AG04450 (cell line): ENCODE measurements around the gene EIF3F. TPM values are rescaled to one million over a fixed set of nuclear protein-coding genes. Genes with fewer than 3 reads are reported as not detected.

Experiments
- CTCF ChIA-PET: fragments of 300-600, 350-600 bp; formaldehyde crosslinking; extraction: SDS; loops from one replicate; lab custom pipeline; 2022; ENCODE audit warnings: antibody characterized with exemption, inconsistent platforms; lab: Charles Lee
- POLR2A ChIA-PET: fragments of 350-600 bp; formaldehyde crosslinking; extraction: SDS; loops from one replicate; lab custom pipeline; 2021; ENCODE audit warnings: antibody characterized with exemption, inconsistent platforms; lab: Yijun Ruan, JAX
- DNase-seq: peaks from one replicate; pipeline ENCODE4 v3.0.0-alpha.2; 2011; ENCODE audit warnings: low read depth, low spot score
- H3K27ac ChIP-seq: one replicate; pipeline ENCODE4 v1.5.1; 2012; ENCODE audit warnings: low read depth, low read length, control low read depth
- H3K27me3 ChIP-seq: one replicate; pipeline ENCODE4 v1.6.0; 2012; ENCODE audit warnings: low read length; ENCODE audit not compliant: control insufficient read depth, insufficient read depth
- H3K4me3 ChIP-seq: 2 replicates; pipeline ENCODE4 v1.5.1; 2011; ENCODE audit warnings: mild to moderate bottlenecking, low read depth, low read length, control low read depth
- H3K9me3 ChIP-seq: 2 replicates; pipeline ENCODE4 v1.5.1; 2012; ENCODE audit warnings: low read length; ENCODE audit not compliant: control insufficient read depth, insufficient read depth
- polyA plus RNA-seq: library from polyadenylated mRNA; depleted of rRNA; stranded (reverse); fragments of >200 nt; gene quantifications from 2 replicates; pipeline ENCODE4 v1.2.3, GENCODE V29; 2011
- TF ChIP-seq, protein P1 (sequence below): IDR thresholded peaks from 2 replicates; pipeline ENCODE4 v1.5.1; 2011; ENCODE audit warnings: low read depth, low read length, control low read depth, inconsistent platforms

Gene EIF3F
- polyA plus RNA-seq, 1 experiment: 216 TPM

DNA sequence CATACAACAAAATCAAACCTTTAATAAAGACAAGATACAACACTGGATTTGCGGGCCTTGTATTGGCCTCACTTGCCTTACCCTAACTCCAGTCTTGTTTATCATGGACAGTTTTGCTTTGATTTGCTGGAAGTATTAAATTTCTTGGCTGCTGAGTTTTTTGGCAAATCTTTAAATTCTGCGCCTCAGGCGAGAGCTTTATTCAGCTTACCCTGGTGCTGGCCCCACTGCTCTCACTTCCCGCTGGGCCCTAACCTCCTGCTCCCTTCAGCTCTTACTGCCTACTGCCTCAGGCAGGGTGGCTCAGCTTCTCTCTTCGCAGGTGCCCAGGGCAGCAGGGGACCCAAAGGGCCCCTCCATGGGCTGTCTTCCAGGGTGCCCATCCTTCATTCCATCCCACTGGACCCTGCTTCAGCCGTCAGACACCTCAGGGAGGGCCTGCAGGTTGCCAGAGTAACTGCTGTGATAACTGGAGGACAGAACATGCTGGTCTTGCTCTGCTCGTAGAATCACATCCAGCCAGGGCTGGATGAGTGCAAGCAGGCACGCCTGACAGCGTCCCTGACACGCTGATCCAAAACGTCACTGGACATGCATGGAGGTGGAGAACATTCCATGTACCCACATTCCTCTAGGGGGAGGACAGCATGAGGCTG is 48.2 kb downstream of the EIF3F start:
- H3K27ac ChIP-seq: no peak overlapping the region
- no peak for DNase-seq
- TF ChIP-seq, protein P1, sequence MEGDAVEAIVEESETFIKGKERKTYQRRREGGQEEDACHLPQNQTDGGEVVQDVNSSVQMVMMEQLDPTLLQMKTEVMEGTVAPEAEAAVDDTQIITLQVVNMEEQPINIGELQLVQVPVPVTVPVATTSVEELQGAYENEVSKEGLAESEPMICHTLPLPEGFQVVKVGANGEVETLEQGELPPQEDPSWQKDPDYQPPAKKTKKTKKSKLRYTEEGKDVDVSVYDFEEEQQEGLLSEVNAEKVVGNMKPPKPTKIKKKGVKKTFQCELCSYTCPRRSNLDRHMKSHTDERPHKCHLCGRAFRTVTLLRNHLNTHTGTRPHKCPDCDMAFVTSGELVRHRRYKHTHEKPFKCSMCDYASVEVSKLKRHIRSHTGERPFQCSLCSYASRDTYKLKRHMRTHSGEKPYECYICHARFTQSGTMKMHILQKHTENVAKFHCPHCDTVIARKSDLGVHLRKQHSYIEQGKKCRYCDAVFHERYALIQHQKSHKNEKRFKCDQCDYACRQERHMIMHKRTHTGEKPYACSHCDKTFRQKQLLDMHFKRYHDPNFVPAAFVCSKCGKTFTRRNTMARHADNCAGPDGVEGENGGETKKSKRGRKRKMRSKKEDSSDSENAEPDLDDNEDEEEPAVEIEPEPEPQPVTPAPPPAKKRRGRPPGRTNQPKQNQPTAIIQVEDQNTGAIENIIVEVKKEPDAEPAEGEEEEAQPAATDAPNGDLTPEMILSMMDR: no peak
- H3K27me3 ChIP-seq: no peaks in the 10 kb centered on the region
- POLR2A ChIA-PET: no interaction called here
- no peaks in the 10 kb centered on the region; the same call in 1 of the 2 replicates for H3K9me3 ChIP-seq
- CTCF ChIA-PET: interaction anchor here (0.7 to 9.5 kb wide), 10 partner anchors 9 to 130 kb away, joined by 3 to 384 read pairs (median 24); no protein-coding TSS in a partner anchor
- H3K4me3 ChIP-seq: no peak overlapping the region

GRCh38 chr11:8036002-8036802 is 49.1 kb downstream of the EIF3F start:
- Histone ChIP-seq H3K27ac (no peak overlapping the region), H3K4me3 (no peak overlapping the region), H3K27me3 (no peaks in the 10 kb centered on the region), H3K9me3 (no peaks in the 10 kb centered on the region; the same call in 1 of the 2 replicates)
- CTCF ChIA-PET: interaction anchor here (0.6 to 9.5 kb wide), 4 partner anchors 29 to 63 kb away, joined by 3 to 384 read pairs (median 10); no protein-coding TSS in a partner anchor
- TF ChIP-seq, protein P1: no peak
- no peak for DNase-seq
- POLR2A ChIA-PET: no interaction called here

DNA sequence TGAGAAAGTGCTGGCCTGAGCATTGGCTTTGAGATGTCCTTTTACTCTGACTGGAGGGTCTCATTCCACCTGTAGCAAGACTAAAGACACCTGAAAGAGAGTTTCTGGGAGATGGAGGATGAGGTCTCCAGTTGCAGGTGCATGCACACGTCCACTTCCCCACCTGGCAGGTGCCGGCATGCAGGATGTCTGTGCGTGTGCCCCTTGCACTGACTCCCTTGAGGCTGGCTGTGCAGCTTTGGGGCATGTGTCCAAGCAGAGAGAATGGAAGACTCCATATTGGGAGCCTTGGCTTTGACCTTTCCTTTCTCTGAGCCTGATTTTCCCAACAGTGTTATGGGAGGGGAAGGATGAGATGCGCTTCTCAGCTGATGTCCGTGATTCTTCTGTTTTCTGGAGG is 49.8 kb downstream of the EIF3F start:
- H3K9me3 ChIP-seq: no peaks in the 10 kb centered on the region; the same call in 1 of the 2 replicates
- TF ChIP-seq, protein P1: no peak
- no peak for DNase-seq
- ChIA-PET POLR2A (no interaction called here), CTCF (interaction anchor here (1.7 to 2.5 kb wide), 2 partner anchors 54 to 63 kb away, joined by 8 to 13 read pairs; no protein-coding TSS in a partner anchor)
- H3K27me3 ChIP-seq: no peaks in the 10 kb centered on the region
- H3K4me3 ChIP-seq: no peak overlapping the region
- H3K27ac ChIP-seq: no peak overlapping the region

DNA sequence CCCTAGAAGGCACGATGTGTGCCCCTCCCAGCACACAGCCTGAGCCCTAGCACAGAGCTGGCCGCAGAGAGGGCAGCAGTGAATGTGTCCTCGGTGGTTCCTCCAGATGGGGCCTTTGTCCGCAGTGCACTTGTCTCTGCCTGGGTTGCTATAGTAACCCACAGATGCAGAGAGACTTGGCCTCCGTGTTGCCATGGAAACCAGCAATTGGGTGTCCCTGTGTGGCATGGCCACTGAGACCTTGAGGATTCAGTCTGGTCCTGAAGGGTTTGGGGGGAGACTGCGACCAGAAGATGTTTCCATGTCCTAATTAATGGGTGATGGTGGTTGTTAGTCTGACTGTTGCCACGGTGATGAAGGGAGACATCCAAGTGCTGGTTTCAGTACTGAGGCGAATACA is 51.3 kb downstream of the EIF3F start:
- no peak for DNase-seq
- Histone ChIP-seq H3K27ac (no peak overlapping the region), H3K27me3 (no peaks in the 10 kb centered on the region), H3K9me3 (no peaks in the 10 kb centered on the region), H3K4me3 (no peak overlapping the region)
- CTCF ChIA-PET: interaction anchor here (1.2 to 2.5 kb wide), 2 partner anchors 13 to 61 kb away, joined by 3 to 13 read pairs; no protein-coding TSS in a partner anchor
- POLR2A ChIA-PET: no interaction called here
- TF ChIP-seq, protein P1: no peak
